ENCODE data around the gene CHCHD3.

DNA sequence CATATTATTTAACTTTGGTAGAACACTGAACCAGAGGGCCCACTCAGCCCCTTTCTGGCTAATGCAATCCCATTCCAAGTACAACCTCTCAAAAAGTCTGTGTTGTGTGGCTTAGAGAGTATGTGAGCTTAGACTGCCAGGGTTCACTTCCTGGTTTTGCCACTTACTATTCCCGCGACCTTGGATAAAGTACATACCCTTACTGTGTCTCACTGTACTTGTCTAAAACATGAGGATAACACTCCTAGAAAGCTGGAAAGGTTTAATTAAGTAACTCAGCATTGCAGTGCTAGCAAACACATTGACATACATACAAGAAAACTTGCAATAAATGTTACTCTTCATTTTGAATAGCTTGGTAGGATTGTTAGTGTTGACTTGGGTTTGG, 215.8 kb downstream of the CHCHD3 start:
- TF ChIP-seq, protein P1, sequence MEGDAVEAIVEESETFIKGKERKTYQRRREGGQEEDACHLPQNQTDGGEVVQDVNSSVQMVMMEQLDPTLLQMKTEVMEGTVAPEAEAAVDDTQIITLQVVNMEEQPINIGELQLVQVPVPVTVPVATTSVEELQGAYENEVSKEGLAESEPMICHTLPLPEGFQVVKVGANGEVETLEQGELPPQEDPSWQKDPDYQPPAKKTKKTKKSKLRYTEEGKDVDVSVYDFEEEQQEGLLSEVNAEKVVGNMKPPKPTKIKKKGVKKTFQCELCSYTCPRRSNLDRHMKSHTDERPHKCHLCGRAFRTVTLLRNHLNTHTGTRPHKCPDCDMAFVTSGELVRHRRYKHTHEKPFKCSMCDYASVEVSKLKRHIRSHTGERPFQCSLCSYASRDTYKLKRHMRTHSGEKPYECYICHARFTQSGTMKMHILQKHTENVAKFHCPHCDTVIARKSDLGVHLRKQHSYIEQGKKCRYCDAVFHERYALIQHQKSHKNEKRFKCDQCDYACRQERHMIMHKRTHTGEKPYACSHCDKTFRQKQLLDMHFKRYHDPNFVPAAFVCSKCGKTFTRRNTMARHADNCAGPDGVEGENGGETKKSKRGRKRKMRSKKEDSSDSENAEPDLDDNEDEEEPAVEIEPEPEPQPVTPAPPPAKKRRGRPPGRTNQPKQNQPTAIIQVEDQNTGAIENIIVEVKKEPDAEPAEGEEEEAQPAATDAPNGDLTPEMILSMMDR (IDR thresholded peaks at IDR 0.05), result no peak
- TF ChIP-seq POLR2A (IDR thresholded peaks at IDR 0.05) (no peak), EP300 (IDR thresholded peaks at IDR 0.05) (no peak), POLR2AphosphoS5 (IDR thresholded peaks at IDR 0.05) (no peak)
